Renal cortical epithelial cell (primary cell): ENCODE data around the gene UBL7. TPM values are rescaled to one million over a fixed set of nuclear protein-coding genes. Genes with fewer than 3 reads are reported as not detected.
"Not testable (repeated sequence)": the region's sequence is repeated elsewhere in the genome, so short reads cannot be mapped to it uniquely, and the experiment has no call there.

Source experiments
- DNase-seq: peaks from one replicate; pipeline ENCODE4 v3.0.0-alpha.2; 2011; ENCODE audit warnings: low read depth
- total RNA-seq: library from RNA; depleted of rRNA; stranded (reverse); fragments of >200 nt; gene quantifications from 2 replicates; pipeline ENCODE4 v1.2.3, GENCODE V29; 2014

The UBL7 gene
- total RNA-seq, 1 donor from 2014 or later, result 31.2 TPM

- no peak for DNase-seq
These were observed 2.7 kb upstream of the UBL7 start for GRCh38 chr15:74463634-74464033.

GRCh38 chr15:74461847-74462511, 1.0 kb upstream of the UBL7 start:
- peak; percentile 3 for DNase-seq

GRCh38 chr15:74460298-74460697, 662 bp downstream of the UBL7 start:
- peak; percentile 2 for DNase-seq

GRCh38 chr15:74459798-74460197, 1.2 kb downstream of the UBL7 start:
- DNase-seq, result not testable (repeated sequence)

- DNase-seq, result no peak
These were observed 2.5 kb downstream of the UBL7 start for GRCh38 chr15:74458473-74458872.

- not testable (repeated sequence) for DNase-seq
These were observed 3.9 kb downstream of the UBL7 start for GRCh38 chr15:74457036-74457435.

GRCh38 chr15:74454764-74455500, 6.0 kb downstream of the UBL7 start:
- DNase-seq, result no peak

- DNase-seq, result no peak
These were observed 6.8 kb downstream of the UBL7 start for GRCh38 chr15:74453925-74454763.

- DNase-seq, result no peak
These were observed 8.8 kb downstream of the UBL7 start for GRCh38 chr15:74451861-74452835.

- no peak for DNase-seq
These were observed 9.6 kb downstream of the UBL7 start for GRCh38 chr15:74451322-74451721.

GRCh38 chr15:74449643-74450205, 11.2 kb downstream of the UBL7 start:
- no peak for DNase-seq

- DNase-seq, result no peak
These were observed 11.9 kb downstream of the UBL7 start for GRCh38 chr15:74449095-74449494.

GRCh38 chr15:74445816-74446763, 14.9 kb downstream of the UBL7 start:
- no peak for DNase-seq

- no peak for DNase-seq
These were observed 16.6 kb downstream of the UBL7 start for GRCh38 chr15:74444106-74445062.

GRCh38 chr15:74443100-74443909, 17.7 kb downstream of the UBL7 start:
- DNase-seq, result peak; percentile 18

- no peak for DNase-seq
These were observed 18.4 kb downstream of the UBL7 start for GRCh38 chr15:74442604-74443003.

- no peak for DNase-seq
These were observed 18.9 kb downstream of the UBL7 start for GRCh38 chr15:74442063-74442462.
